ENCODE results near the gene COPS9. TPM values are rescaled to one million over a fixed set of nuclear protein-coding genes. Genes with fewer than 3 reads are reported as not detected.

COPS9 gene
- total and polyA plus RNA-seq, 10 of the 15 experiments (the other 5 are each of a cell fraction or from before 2014, with no cell fraction given) = 80.8 to 419 (median 213) TPM

- TF ChIP-seq EGR1 (IDR thresholded peaks at IDR 0.05; ENCODE audit: borderline replicate concordance in 1 of 2, low read depth in 2 of 2, low read length in 2 of 2) (no peak), HDAC2 (IDR thresholded peaks at IDR 0.05) (no peak), NFXL1 (IDR thresholded peaks at IDR 0.05; ENCODE audit: borderline replicate concordance) (no peak), FOXM1 (IDR thresholded peaks at IDR 0.05; ENCODE audit: low read depth, low read length) (no peak), USF2 (IDR thresholded peaks at IDR 0.05; ENCODE audit: borderline replicate concordance, low read depth, low read length) (no peak), ZNF687 (IDR thresholded peaks at IDR 0.05) (no peak)
- ChIA-PET CTCF (no interaction called here), RAD21 (ENCODE audit: unreplicated experiment) (no interaction called here), POLR2A (no interaction called here), SMC1A (ENCODE audit: uncharacterized antibody, unreplicated experiment) (no interaction called here)
- no peak overlapping the region for H2AFZ ChIP-seq (ENCODE audit: control insufficient read depth, low read depth, low read length)
- ATAC-seq (no peak), FAIRE-seq (no peak), DNase-seq (ENCODE audit: low read depth, low spot score) (no peak)
- no peaks in the 10 kb centered on the region for H3K36me3 ChIP-seq (ENCODE audit: control insufficient read depth in 2 of 2, insufficient read depth in 2 of 2, low read length in 1 of 2)
- H3K4me2 ChIP-seq (ENCODE audit: control insufficient read depth, insufficient read depth) = no peak overlapping the region
- H3K79me2 ChIP-seq (ENCODE audit: control insufficient read depth, insufficient read depth, low read length) = no peaks in the 10 kb centered on the region
- intact Hi-C loops (cut with micrococcal nuclease; ENCODE audit: unreplicated experiment) (no loop called here), in situ Hi-C loops (cut with MboI) (no loop called here)
- peaks cover 0 to 1% of the 10 kb centered on the region in 2 experiments; a peak in 1 of 4 replicates for H3K27me3 ChIP-seq (replicated peaks in 1 of 2; ENCODE audit: control insufficient read depth in 2 of 2, insufficient read depth in 2 of 2, low read length in 1 of 2)
- BruUV-seq (replicated peaks) = no TSS peak
- no peaks in the 10 kb centered on the region for H4K20me1 ChIP-seq (ENCODE audit: control insufficient read depth, insufficient read depth)
- no peak overlapping the region for H3K4me3 ChIP-seq
- H3K4me1 ChIP-seq (ENCODE audit: control insufficient read depth, insufficient read depth, low read length) = peaks cover 3% of the 10 kb centered on the region; the same call in 1 of the 2 replicates
- H3K27ac ChIP-seq (ENCODE audit: control insufficient read depth, insufficient read depth) = no peak overlapping the region
- no peaks in the 10 kb centered on the region for H3K9me3 ChIP-seq (replicated peaks; ENCODE audit: control insufficient read depth, insufficient read depth, low read length)
- H3K9ac ChIP-seq (ENCODE audit: control insufficient read depth, insufficient read depth, low read length) = no peak overlapping the region
- 56% methylated on average over 8 of the region's 8 CpGs for WGBS (ENCODE audit: insufficient coverage, insufficient replicate concordance, low lambda C conversion rate, missing lambda C conversion rate)
These were observed 44.0 kb upstream of the COPS9 start for GRCh38 chr2:240179941-240180666.
